Endothelial cell of umbilical vein (primary cell): ENCODE results near the gene PTPRE. TPM values are rescaled to one million over a fixed set of nuclear protein-coding genes. Genes with fewer than 3 reads are reported as not detected.

Experiments
- BruUV-seq: library from RNA; stranded (reverse); fragments of 400-500 nt; replicated peaks from 2 replicates; lab custom pipeline; 2021; lab: Mats Ljungman, UMichigan
- CTCF ChIA-PET: fragments of 300-600, 350-600 bp; sonication (Branson Sonifier 250); formaldehyde crosslinking; loops from one replicate; lab custom pipeline; 2021; ENCODE audit warnings: antibody characterized with exemption, inconsistent platforms; lab: Charles Lee
- POLR2A ChIA-PET: fragments of 300-600, 350-600 bp; sonication (Branson Sonifier 250); formaldehyde crosslinking; loops from one replicate; lab custom pipeline; 2021; ENCODE audit warnings: antibody characterized with exemption, inconsistent platforms; lab: Charles Lee
- DNase-seq: peaks from one replicate; pipeline ENCODE4 v3.0.0-alpha.2; 2011; ENCODE audit warnings: low read depth, low spot score
- FAIRE-seq: peaks from 2 replicates; lab custom pipeline; 2011; peaks lifted over from hg19 to GRCh38; lab: Jason Lieb, UNC
- H2AFZ ChIP-seq: 2 replicates; pipeline ENCODE4 v1.6.0; 2012; ENCODE audit warnings: low read depth, low read length, control low read depth, inconsistent platforms
- H3K27ac ChIP-seq: 2 replicates; pipeline ENCODE4 v1.5.1; 2011; ENCODE audit warnings: low read depth, mild to moderate bottlenecking, control low read depth, low read length, moderate library complexity; ENCODE audit not compliant: insufficient read depth
- H3K27me3 ChIP-seq, 2 experiments: 2 replicates each; pipeline versions ENCODE4 v1.6.0 to v1.6.1; 2011; ENCODE audit warnings: low read length in 2 of 2, mixed read lengths in 1 of 2; ENCODE audit not compliant: control insufficient read depth in 2 of 2, insufficient read depth in 2 of 2
- H3K36me3 ChIP-seq, 2 experiments: 2 replicates in 1 of 2; 3 replicates in 1 of 2; pipeline ENCODE4 v1.5.1; 2011; ENCODE audit warnings: low read length in 2 of 2, mild to moderate bottlenecking in 1 of 2, moderate library complexity in 1 of 2; ENCODE audit not compliant: control insufficient read depth in 2 of 2, insufficient read depth in 2 of 2; ENCODE audit errors: extremely low read depth in 1 of 2
- H3K4me1 ChIP-seq: 3 replicates; pipeline ENCODE4 v1.5.1; 2011; ENCODE audit warnings: mild to moderate bottlenecking, low read length; ENCODE audit not compliant: control insufficient read depth, insufficient read depth; ENCODE audit errors: extremely low read depth
- H3K4me2 ChIP-seq: 2 replicates; pipeline ENCODE4 v1.6.1; 2011; ENCODE audit warnings: low read length, control low read depth, mixed read lengths; ENCODE audit not compliant: insufficient read depth
- H3K4me3 ChIP-seq, 3 experiments: fragments of 200-600 bp in 1 of 3; sonication (generic), shearing (Covaris generic) in 1 of 3; replicated peaks in 1 of 3; 2 replicates each; pipeline ENCODE4 v1.5.1; 2011 to 2016; ENCODE audit warnings: control low read depth in 3 of 3, low read length in 3 of 3, mild to moderate bottlenecking in 2 of 3, inconsistent platforms in 1 of 3, low read depth in 1 of 3, moderate library complexity in 1 of 3; ENCODE audit not compliant: insufficient read depth in 1 of 3
- H3K79me2 ChIP-seq: 2 replicates; pipeline ENCODE4 v1.6.0; 2012; ENCODE audit warnings: low read length, inconsistent platforms; ENCODE audit not compliant: control insufficient read depth, insufficient read depth
- H3K9ac ChIP-seq: replicated peaks from 2 replicates; pipeline ENCODE3; 2011; ENCODE audit warnings: low read length, control low read depth; ENCODE audit not compliant: insufficient read depth; ENCODE audit errors: extremely low read depth
- H3K9me1 ChIP-seq: replicated peaks from 3 replicates; pipeline ENCODE4 v1.6.0; 2011; ENCODE audit warnings: mild to moderate bottlenecking, low read length; ENCODE audit not compliant: control insufficient read depth, insufficient read depth; ENCODE audit errors: extremely low read depth
- H3K9me3 ChIP-seq: replicated peaks from 2 replicates; pipeline ENCODE4 v1.5.1; 2012; ENCODE audit warnings: low read length, inconsistent platforms; ENCODE audit not compliant: control insufficient read depth, insufficient read depth
- H4K20me1 ChIP-seq: replicated peaks from 2 replicates; pipeline ENCODE3; 2011; ENCODE audit warnings: mild to moderate bottlenecking, low read length; ENCODE audit not compliant: control insufficient read depth, insufficient read depth; ENCODE audit errors: extremely low read depth
- EZH2 ChIP-seq: IDR thresholded peaks from 2 replicates; pipeline ENCODE4 v1.6.1; 2012; ENCODE audit warnings: borderline replicate concordance, low read depth, mild to moderate bottlenecking, moderate library complexity, low read length, inconsistent platforms; ENCODE audit not compliant: severe bottlenecking
- FOS ChIP-seq: IDR thresholded peaks from 2 replicates; pipeline ENCODE4 v1.6.1; 2011; ENCODE audit warnings: mild to moderate bottlenecking, low read length, moderate library complexity, borderline replicate concordance; ENCODE audit not compliant: insufficient read depth
- GATA2 ChIP-seq: IDR thresholded peaks from 2 replicates; pipeline ENCODE4 v1.7.0; 2011; ENCODE audit warnings: low read depth, mild to moderate bottlenecking, moderate library complexity, mixed read lengths, low read length; ENCODE audit not compliant: insufficient read length, insufficient read depth
- JUN ChIP-seq: IDR thresholded peaks from 2 replicates; pipeline ENCODE4 v1.6.1; 2011; ENCODE audit warnings: borderline replicate concordance, low read depth; ENCODE audit not compliant: insufficient read length, insufficient read depth
- MYC ChIP-seq: IDR thresholded peaks from one replicate; pipeline ENCODE4 v1.6.1; 2011; ENCODE audit warnings: mild to moderate bottlenecking, low read depth, low read length
- POLR2A ChIP-seq: IDR thresholded peaks from 2 replicates; pipeline ENCODE4 v1.6.1; 2012; ENCODE audit warnings: low read depth, mild to moderate bottlenecking, control low read depth, low read length
- POLR2AphosphoS5 ChIP-seq: IDR thresholded peaks from 2 replicates; pipeline ENCODE4 v1.6.1; 2012; ENCODE audit warnings: low read depth, mild to moderate bottlenecking, control low read depth, low read length, moderate library complexity; ENCODE audit not compliant: insufficient read depth
- dilution Hi-C: fragments of 300-500 bp; cut with MboI; formaldehyde crosslinking; loops from one replicate; pipeline ENCODE4 v1.15.0; 2019; ENCODE audit warnings: low sequenced_read_pairs; ENCODE audit not compliant: extremely low pct_ligation_motif_present
- intact Hi-C: fragments of 100-400 bp; cut with micrococcal nuclease; formaldehyde crosslinking; loops from one replicate; pipeline ENCODE4 v1.10.0; 2022
- polyA plus RNA-seq, 4 experiments: library from polyadenylated mRNA; depleted of rRNA in 3 of 4; stranded (reverse) in 3 of 4; unstranded in 1 of 4; fragments of >200 nt; gene quantifications; 2 replicates each; pipeline versions ENCODE4 v1.2.1 to v1.2.3, GENCODE V29; 2011 to 2012; ENCODE audit warnings: missing spikeins in 1 of 4
- total RNA-seq: library from RNA; stranded (reverse); gene quantifications from 2 replicates; pipeline ENCODE4 v1.2.3, GENCODE V29; 2021
- TF ChIP-seq, protein P1 (sequence below), 2 donors: IDR thresholded peaks; 1 replicate in 1 of 2; 2 replicates in 1 of 2; pipeline ENCODE4 v1.5.1; 2011; ENCODE audit warnings: low read length in 2 of 2, mild to moderate bottlenecking in 2 of 2, moderate library complexity in 2 of 2, control low read depth in 1 of 2, inconsistent platforms in 1 of 2, low read depth in 1 of 2; ENCODE audit not compliant: insufficient read depth in 1 of 2; ENCODE audit errors: extremely low read depth in 1 of 2
- TF ChIP-seq, protein P2 (sequence below): IDR thresholded peaks from 2 replicates; pipeline ENCODE4 v1.6.1; 2011; ENCODE audit not compliant: insufficient read depth, insufficient read length

Gene PTPRE
- total and polyA plus RNA-seq, 2 donors (not counting 3 experiments of a cell fraction or from before 2014, with no cell fraction given), result 37.3 to 116 TPM

GRCh38 chr10:128003521-128003920 is 96.6 kb downstream of the PTPRE start:
- ChIA-PET CTCF (interaction anchor here (2.1 kb wide), 1 partner anchor 8 kb away, joined by 6 read pairs; no protein-coding TSS in a partner anchor), POLR2A (no interaction called here)
- H4K20me1 ChIP-seq, result no peaks in the 10 kb centered on the region
- H3K9me1 ChIP-seq, result no peaks in the 10 kb centered on the region
- H3K4me1 ChIP-seq, result peaks cover 47% of the 10 kb centered on the region
- H3K4me2 ChIP-seq, result no peak overlapping the region
- H2AFZ ChIP-seq, result no peak overlapping the region
- H3K27ac ChIP-seq, result no peak overlapping the region
- no peaks in the 10 kb centered on the region for H3K9me3 ChIP-seq
- peaks cover 97% of the 10 kb centered on the region for H3K79me2 ChIP-seq
- TF ChIP-seq POLR2AphosphoS5 (no peak), EZH2 (no peak), FOS (no peak), POLR2A (no peak), GATA2 (no peak), JUN (no peak), MYC (no peak)
- TF ChIP-seq, protein P1, sequence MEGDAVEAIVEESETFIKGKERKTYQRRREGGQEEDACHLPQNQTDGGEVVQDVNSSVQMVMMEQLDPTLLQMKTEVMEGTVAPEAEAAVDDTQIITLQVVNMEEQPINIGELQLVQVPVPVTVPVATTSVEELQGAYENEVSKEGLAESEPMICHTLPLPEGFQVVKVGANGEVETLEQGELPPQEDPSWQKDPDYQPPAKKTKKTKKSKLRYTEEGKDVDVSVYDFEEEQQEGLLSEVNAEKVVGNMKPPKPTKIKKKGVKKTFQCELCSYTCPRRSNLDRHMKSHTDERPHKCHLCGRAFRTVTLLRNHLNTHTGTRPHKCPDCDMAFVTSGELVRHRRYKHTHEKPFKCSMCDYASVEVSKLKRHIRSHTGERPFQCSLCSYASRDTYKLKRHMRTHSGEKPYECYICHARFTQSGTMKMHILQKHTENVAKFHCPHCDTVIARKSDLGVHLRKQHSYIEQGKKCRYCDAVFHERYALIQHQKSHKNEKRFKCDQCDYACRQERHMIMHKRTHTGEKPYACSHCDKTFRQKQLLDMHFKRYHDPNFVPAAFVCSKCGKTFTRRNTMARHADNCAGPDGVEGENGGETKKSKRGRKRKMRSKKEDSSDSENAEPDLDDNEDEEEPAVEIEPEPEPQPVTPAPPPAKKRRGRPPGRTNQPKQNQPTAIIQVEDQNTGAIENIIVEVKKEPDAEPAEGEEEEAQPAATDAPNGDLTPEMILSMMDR (IDR thresholded peaks at IDR 0.05; ENCODE audit: extremely low read depth in 1 of 2, insufficient read depth in 1 of 2, low read depth in 1 of 2, low read length in 2 of 2), result no peak
- TF ChIP-seq, protein P2, sequence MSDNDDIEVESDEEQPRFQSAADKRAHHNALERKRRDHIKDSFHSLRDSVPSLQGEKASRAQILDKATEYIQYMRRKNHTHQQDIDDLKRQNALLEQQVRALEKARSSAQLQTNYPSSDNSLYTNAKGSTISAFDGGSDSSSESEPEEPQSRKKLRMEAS, result no peak
- no peaks in the 10 kb centered on the region for H3K27me3 ChIP-seq
- DNase-seq (no peak), FAIRE-seq (no peak)
- H3K36me3 ChIP-seq, result peaks cover under 1 to 13% of the 10 kb centered on the region in 2 experiments
- no peak overlapping the region for H3K9ac ChIP-seq
- no TSS peak for BruUV-seq
- intact Hi-C loops, result no loop called here
- dilution Hi-C loops, result no loop called here
- no peak overlapping the region for H3K4me3 ChIP-seq
